DND-41 (cell line): ENCODE data around the gene SP8.

ENCODE experiments used
- EZH2 ChIP-seq: IDR thresholded peaks from 3 replicates; pipeline ENCODE4 v1.6.1; 2012; ENCODE audit warnings: borderline replicate concordance, low read depth, mild to moderate bottlenecking, moderate library complexity, low read length, inconsistent platforms; ENCODE audit not compliant: severe bottlenecking
- TF ChIP-seq, protein P1 (sequence below): IDR thresholded peaks from 2 replicates; pipeline ENCODE4 v1.5.1; 2012; ENCODE audit warnings: borderline replicate concordance, low read length, moderate library complexity, mild to moderate bottlenecking; ENCODE audit not compliant: poor library complexity, severe bottlenecking; ENCODE audit errors: extremely low read depth

GRCh38 chr7:20754001-20754400, 32.7 kb downstream of the SP8 start:
- TF ChIP-seq, protein P1, sequence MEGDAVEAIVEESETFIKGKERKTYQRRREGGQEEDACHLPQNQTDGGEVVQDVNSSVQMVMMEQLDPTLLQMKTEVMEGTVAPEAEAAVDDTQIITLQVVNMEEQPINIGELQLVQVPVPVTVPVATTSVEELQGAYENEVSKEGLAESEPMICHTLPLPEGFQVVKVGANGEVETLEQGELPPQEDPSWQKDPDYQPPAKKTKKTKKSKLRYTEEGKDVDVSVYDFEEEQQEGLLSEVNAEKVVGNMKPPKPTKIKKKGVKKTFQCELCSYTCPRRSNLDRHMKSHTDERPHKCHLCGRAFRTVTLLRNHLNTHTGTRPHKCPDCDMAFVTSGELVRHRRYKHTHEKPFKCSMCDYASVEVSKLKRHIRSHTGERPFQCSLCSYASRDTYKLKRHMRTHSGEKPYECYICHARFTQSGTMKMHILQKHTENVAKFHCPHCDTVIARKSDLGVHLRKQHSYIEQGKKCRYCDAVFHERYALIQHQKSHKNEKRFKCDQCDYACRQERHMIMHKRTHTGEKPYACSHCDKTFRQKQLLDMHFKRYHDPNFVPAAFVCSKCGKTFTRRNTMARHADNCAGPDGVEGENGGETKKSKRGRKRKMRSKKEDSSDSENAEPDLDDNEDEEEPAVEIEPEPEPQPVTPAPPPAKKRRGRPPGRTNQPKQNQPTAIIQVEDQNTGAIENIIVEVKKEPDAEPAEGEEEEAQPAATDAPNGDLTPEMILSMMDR: no peak
- TF ChIP-seq EZH2: no peak
